Measurements from ENCODE around the gene ATP5F1E. TPM values are rescaled to one million over a fixed set of nuclear protein-coding genes. Genes with fewer than 3 reads are reported as not detected.

Gene ATP5F1E
- total and polyA plus RNA-seq, 9 of the 15 experiments (the other 6 are each of a cell fraction or from before 2014, with no cell fraction given): 60.3 to 162 (median 113) TPM

- TF ChIP-seq ZNF586 (CRISPR knock-in tag; conservative IDR thresholded peaks at IDR 0.05) (no peak), IFI16 (CRISPR knock-in tag; IDR thresholded peaks at IDR 0.05) (peak; percentile 83), RBM15 (IDR thresholded peaks at IDR 0.05; ENCODE audit: insufficient read depth, low read length) (no peak), TGIF2 (CRISPR knock-in tag; IDR thresholded peaks at IDR 0.05) (peak; percentile 75; the same call in 1 of the 2 replicates), ZHX1 (conservative IDR thresholded peaks at IDR 0.05; ENCODE audit: low read length) (no peak), ZKSCAN8 (CRISPR knock-in tag; IDR thresholded peaks at IDR 0.05) (peak; percentile 47; the same call in 1 of the 2 replicates), SIRT6 (IDR thresholded peaks at IDR 0.05; ENCODE audit: low read depth, low read length) (no peak), SMAD3 (CRISPR knock-in tag; conservative IDR thresholded peaks at IDR 0.05) (peak; percentile 97), NR4A1 (CRISPR knock-in tag; IDR thresholded peaks at IDR 0.05) (peak; percentile 99), NR4A1 (tag; IDR thresholded peaks at IDR 0.05) (peak; percentile 99), RB1 (IDR thresholded peaks at IDR 0.05; ENCODE audit: low read depth) (peak; percentile 41), NR3C1 (CRISPR knock-in tag; IDR thresholded peaks at IDR 0.05) (no peak), ZNF217 (CRISPR knock-in tag; IDR thresholded peaks at IDR 0.05) (no peak), POLR2AphosphoS2 (IDR thresholded peaks at IDR 0.05; ENCODE audit: low read length) (peak; percentile 85)
- TF ChIP-seq, protein P1, sequence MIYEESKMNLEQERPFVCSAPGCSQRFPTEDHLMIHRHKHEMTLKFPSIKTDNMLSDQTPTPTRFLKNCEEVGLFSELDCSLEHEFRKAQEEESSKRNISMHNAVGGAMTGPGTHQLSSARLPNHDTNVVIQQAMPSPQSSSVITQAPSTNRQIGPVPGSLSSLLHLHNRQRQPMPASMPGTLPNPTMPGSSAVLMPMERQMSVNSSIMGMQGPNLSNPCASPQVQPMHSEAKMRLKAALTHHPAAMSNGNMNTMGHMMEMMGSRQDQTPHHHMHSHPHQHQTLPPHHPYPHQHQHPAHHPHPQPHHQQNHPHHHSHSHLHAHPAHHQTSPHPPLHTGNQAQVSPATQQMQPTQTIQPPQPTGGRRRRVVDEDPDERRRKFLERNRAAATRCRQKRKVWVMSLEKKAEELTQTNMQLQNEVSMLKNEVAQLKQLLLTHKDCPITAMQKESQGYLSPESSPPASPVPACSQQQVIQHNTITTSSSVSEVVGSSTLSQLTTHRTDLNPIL (CRISPR knock-in tag; IDR thresholded peaks at IDR 0.05): peak; percentile 92
- TF ChIP-seq, protein P2, sequence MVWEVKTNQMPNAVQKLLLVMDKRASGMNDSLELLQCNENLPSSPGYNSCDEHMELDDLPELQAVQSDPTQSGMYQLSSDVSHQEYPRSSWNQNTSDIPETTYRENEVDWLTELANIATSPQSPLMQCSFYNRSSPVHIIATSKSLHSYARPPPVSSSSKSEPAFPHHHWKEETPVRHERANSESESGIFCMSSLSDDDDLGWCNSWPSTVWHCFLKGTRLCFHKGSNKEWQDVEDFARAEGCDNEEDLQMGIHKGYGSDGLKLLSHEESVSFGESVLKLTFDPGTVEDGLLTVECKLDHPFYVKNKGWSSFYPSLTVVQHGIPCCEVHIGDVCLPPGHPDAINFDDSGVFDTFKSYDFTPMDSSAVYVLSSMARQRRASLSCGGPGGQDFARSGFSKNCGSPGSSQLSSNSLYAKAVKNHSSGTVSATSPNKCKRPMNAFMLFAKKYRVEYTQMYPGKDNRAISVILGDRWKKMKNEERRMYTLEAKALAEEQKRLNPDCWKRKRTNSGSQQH (CRISPR knock-in tag; IDR thresholded peaks at IDR 0.05): peak; percentile 72; the same call in 1 of the 2 replicates
- TF ChIP-seq, protein P3, sequence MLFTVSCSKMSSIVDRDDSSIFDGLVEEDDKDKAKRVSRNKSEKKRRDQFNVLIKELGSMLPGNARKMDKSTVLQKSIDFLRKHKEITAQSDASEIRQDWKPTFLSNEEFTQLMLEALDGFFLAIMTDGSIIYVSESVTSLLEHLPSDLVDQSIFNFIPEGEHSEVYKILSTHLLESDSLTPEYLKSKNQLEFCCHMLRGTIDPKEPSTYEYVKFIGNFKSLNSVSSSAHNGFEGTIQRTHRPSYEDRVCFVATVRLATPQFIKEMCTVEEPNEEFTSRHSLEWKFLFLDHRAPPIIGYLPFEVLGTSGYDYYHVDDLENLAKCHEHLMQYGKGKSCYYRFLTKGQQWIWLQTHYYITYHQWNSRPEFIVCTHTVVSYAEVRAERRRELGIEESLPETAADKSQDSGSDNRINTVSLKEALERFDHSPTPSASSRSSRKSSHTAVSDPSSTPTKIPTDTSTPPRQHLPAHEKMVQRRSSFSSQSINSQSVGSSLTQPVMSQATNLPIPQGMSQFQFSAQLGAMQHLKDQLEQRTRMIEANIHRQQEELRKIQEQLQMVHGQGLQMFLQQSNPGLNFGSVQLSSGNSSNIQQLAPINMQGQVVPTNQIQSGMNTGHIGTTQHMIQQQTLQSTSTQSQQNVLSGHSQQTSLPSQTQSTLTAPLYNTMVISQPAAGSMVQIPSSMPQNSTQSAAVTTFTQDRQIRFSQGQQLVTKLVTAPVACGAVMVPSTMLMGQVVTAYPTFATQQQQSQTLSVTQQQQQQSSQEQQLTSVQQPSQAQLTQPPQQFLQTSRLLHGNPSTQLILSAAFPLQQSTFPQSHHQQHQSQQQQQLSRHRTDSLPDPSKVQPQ (CRISPR knock-in tag; IDR thresholded peaks at IDR 0.05; ENCODE audit: borderline replicate concordance): peak; percentile 78; the same call in 1 of the 2 replicates
- TF ChIP-seq, protein P4, sequence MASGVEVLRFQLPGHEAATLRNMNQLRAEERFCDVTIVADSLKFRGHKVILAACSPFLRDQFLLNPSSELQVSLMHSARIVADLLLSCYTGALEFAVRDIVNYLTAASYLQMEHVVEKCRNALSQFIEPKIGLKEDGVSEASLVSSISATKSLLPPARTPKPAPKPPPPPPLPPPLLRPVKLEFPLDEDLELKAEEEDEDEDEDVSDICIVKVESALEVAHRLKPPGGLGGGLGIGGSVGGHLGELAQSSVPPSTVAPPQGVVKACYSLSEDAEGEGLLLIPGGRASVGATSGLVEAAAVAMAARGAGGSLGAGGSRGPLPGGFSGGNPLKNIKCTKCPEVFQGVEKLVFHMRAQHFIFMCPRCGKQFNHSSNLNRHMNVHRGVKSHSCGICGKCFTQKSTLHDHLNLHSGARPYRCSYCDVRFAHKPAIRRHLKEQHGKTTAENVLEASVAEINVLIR (CRISPR knock-in tag; IDR thresholded peaks at IDR 0.05): peak; percentile 75
Measured at GRCh38 chr20:59032023-59032712, at the start of gene ATP5F1E (continued).
